ENCODE results near the gene FAM170B. TPM values are rescaled to one million over a fixed set of nuclear protein-coding genes. Genes with fewer than 3 reads are reported as not detected.

FAM170B gene
- total and polyA plus RNA-seq, 9 of the 15 experiments (the other 6 are each of a cell fraction or from before 2014, with no cell fraction given), result 0.11 to 0.21 TPM; not detected in 7

DNA sequence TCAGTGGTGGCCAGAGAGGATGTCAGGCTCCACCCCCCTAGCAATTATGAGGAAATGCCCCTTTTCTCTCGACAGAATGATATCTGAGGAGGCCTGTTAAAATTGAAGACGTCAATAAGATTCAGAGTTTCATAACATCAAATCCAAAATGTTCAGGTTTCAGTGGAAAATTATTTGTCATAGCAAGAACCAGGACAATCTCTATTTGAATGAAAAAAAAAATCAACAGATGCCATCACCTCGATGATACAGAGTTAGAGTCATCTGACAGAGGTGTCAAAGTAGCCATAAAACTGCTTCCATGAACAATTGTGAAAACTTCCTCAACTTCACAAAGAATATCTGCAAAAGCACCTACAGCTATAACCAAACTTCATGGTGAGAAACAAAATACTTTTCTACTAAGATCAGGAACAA is 46.6 kb upstream of the FAM170B start (continued):
- TF ChIP-seq L3MBTL2 (IDR thresholded peaks at IDR 0.05) (0 out of 2 replicates have a peak, but pooled peaks have one; percentile 37), ILF3 (IDR thresholded peaks at IDR 0.05; ENCODE audit: borderline replicate concordance) (no peak), FOSL1 (tag; conservative IDR thresholded peaks at IDR 0.05) (peak; percentile 38; the same call in 1 of the 2 replicates), ATF3 (IDR thresholded peaks at IDR 0.05) (peak; percentile 41; the same call in 1 of the 2 replicates), ATF3 (CRISPR knock-in tag; conservative IDR thresholded peaks at IDR 0.05) (no peak)
- TF ChIP-seq, protein P1, sequence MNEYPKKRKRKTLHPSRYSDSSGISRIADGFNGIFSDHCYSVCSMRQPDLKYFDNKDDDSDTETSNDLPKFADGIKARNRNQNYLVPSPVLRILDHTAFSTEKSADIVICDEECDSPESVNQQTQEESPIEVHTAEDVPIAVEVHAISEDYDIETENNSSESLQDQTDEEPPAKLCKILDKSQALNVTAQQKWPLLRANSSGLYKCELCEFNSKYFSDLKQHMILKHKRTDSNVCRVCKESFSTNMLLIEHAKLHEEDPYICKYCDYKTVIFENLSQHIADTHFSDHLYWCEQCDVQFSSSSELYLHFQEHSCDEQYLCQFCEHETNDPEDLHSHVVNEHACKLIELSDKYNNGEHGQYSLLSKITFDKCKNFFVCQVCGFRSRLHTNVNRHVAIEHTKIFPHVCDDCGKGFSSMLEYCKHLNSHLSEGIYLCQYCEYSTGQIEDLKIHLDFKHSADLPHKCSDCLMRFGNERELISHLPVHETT (CRISPR knock-in tag; conservative IDR thresholded peaks at IDR 0.05 in 1 of 2, IDR thresholded peaks at IDR 0.05 in 1 of 2), result peak in 1 of 2 experiments; percentile 22; a peak in 1 of 4 replicates

Data from K562 (cell line).